ENCODE results near the gene NUDT1.

DNA sequence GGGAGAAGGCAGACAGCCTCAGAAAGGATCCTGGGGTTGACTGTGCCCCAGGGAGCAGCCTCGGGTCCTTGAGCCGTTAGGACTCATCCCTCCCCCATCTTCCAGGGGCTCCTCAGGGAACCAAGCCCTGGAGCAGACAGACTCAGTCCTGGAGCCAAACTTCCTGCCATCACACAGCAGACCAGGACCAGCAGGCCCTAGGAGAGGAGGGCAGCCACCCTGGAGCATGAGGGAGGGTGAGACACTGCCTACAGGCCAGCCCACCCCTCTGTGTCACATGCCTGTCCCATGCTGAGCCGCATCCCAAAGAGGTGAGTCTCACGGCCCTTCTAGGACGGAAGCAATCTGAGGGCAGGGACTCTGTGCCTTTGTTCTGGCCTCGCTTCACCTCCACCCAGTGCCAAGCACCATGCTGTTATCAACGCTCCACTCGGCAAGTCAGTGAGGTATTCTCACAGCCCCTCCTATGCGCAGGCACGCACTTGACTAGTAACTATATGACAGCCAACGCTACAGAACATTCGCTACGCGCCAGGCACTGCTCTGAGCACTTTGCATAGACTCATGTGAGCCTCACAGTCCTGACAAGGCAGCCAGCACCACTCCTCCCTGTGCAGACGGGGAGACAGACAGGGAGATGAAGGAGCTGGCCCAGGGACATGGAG, 28.3 kb upstream of the NUDT1 start:
- TF ChIP-seq GABPB1 (CRISPR knock-in tag; IDR thresholded peaks at IDR 0.05) = no peak
- TF ChIP-seq, protein P1, sequence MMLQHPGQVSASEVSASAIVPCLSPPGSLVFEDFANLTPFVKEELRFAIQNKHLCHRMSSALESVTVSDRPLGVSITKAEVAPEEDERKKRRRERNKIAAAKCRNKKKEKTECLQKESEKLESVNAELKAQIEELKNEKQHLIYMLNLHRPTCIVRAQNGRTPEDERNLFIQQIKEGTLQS (CRISPR knock-in tag; conservative IDR thresholded peaks at IDR 0.05) = no peak
